Measurements from ENCODE around the gene KSR1. TPM values are rescaled to one million over a fixed set of nuclear protein-coding genes. Genes with fewer than 3 reads are reported as not detected.

Gene KSR1
- total and polyA plus RNA-seq, 9 of the 15 experiments (the other 6 are each of a cell fraction or from before 2014, with no cell fraction given), result 1.4 to 51.7 (median 18.4) TPM

GRCh38 chr17:27539794-27540317 lies 83.6 kb downstream of the KSR1 start:
- Histone ChIP-seq H3K36me3 (ENCODE audit: control insufficient read depth, insufficient read depth, low read length) (peaks cover 4% of the 10 kb centered on the region; the same call in 1 of the 3 replicates), H3K4me3 (no peak overlapping the region), H3K79me2 (ENCODE audit: control insufficient read depth, insufficient read depth, low read length) (peaks cover 78% of the 10 kb centered on the region), H2AFZ (ENCODE audit: low read depth, low read length) (no peak overlapping the region), H3K9me1 (ENCODE audit: control insufficient read depth, insufficient read depth, low read length) (peaks cover 7% of the 10 kb centered on the region), H4K20me1 (replicated peaks; ENCODE audit: control insufficient read depth, insufficient read depth, low read length) (peaks cover 72% of the 10 kb centered on the region), H3K4me1 (replicated peaks in 1 of 2; ENCODE audit: control insufficient read depth in 2 of 2, insufficient read depth in 2 of 2, low read length in 2 of 2) (peaks cover 30 to 36% of the 10 kb centered on the region in 2 experiments), H3K9ac (ENCODE audit: insufficient read depth in 1 of 2, low read depth in 2 of 2, low read length in 2 of 2) (peak overlapping the region in 1 of 2 experiments; percentile 36; a peak in 1 of 4 replicates), H3K4me2 (ENCODE audit: insufficient read depth, low read length) (no peak overlapping the region), H3K9me3 (replicated peaks; ENCODE audit: control insufficient read depth, insufficient read depth, low read depth, low read length) (no peaks in the 10 kb centered on the region), H3K27me3 (ENCODE audit: control insufficient read depth in 2 of 2, insufficient read depth in 2 of 2, low read length in 2 of 2) (no peaks in the 10 kb centered on the region), H3K27ac (ENCODE audit: extremely low read depth, low read depth, low read length) (no peak overlapping the region)
- POLR2A ChIA-PET, result interaction anchor here (0.7 to 1.2 kb wide), 5 partner anchors 8 to 26 kb away, joined by 3 to 4 read pairs (median 3); no protein-coding TSS in a partner anchor
- no peak for TF ChIP-seq IFI16 (CRISPR knock-in tag; IDR thresholded peaks at IDR 0.05)
- TF ChIP-seq GATAD2A (IDR thresholded peaks at IDR 0.05), result no peak
- no peak for TF ChIP-seq MCM3 (IDR thresholded peaks at IDR 0.05)
- TF ChIP-seq ZNF23 (CRISPR knock-in tag; IDR thresholded peaks at IDR 0.05), result no peak
- TF ChIP-seq ZNF134 (CRISPR knock-in tag; conservative IDR thresholded peaks at IDR 0.05), result no peak
- intact Hi-C loops (cut with micrococcal nuclease), result loop anchor here (10.0 kb wide), 1 partner anchor 185 kb away; no protein-coding TSS in a partner anchor
- DNase-seq (ENCODE audit: extremely low read depth in 1 of 4, low spot score in 3 of 4), result no peak
- no TSS peak for BruUV-seq (replicated peaks)
- ATAC-seq, result no peak
- in situ Hi-C loops (cut with MboI), result no loop called here
- 39% methylated on average over 3 of the region's 3 CpGs for WGBS (ENCODE audit: insufficient coverage, low coverage, missing lambda C conversion rate)
- no peak for FAIRE-seq
- CTCF ChIA-PET (ENCODE audit: low intra/inter-chr PET ratio), result no interaction called here
